ENCODE data around the gene SLC4A9.
A peak's percentile ranks its signal among the peaks of the same experiment; 100 is the strongest.
"Not testable (repeated sequence)": the region's sequence is repeated elsewhere in the genome, so short reads cannot be mapped to it uniquely, and the experiment has no call there.

Gene SLC4A9

GRCh38 chr5:140401362-140402257, 41.6 kb downstream of the SLC4A9 start, which contains the start of gene ANKHD1:
Gene ANKHD1 (plus strand): TSS chr5:140401833. CDS start chr5:140401968, 135 bp downstream.
- Histone ChIP-seq H3K4me1 (ENCODE audit: insufficient read depth, low read length) (peaks cover 16% of the 10 kb centered on the region), H2AFZ (ENCODE audit: low read depth, low read length) (peak within 1 kb of the TSS; percentile 26), H3K4me3 (ENCODE audit: low read length) (peak within 1 kb of the TSS; percentile 90), H3K9me3 (ENCODE audit: low read length) (no peaks in the 10 kb centered on the region), H3K36me3 (ENCODE audit: insufficient read depth, low read length) (peaks cover 13% of the 10 kb centered on the region), H3K27me3 (ENCODE audit: insufficient read depth, low read length) (no peaks in the 10 kb centered on the region)

- H3K9me3 ChIP-seq (ENCODE audit: low read length) = no peaks in the 10 kb centered on the region
- H2AFZ ChIP-seq (ENCODE audit: low read depth, low read length) = peak overlapping the region; percentile 26
- peak overlapping the region; percentile 90 for H3K4me3 ChIP-seq (ENCODE audit: low read length)
- peaks cover 14% of the 10 kb centered on the region for H3K36me3 ChIP-seq (ENCODE audit: insufficient read depth, low read length)
- no peaks in the 10 kb centered on the region for H3K27me3 ChIP-seq (ENCODE audit: insufficient read depth, low read length)
- peaks cover 16% of the 10 kb centered on the region for H3K4me1 ChIP-seq (ENCODE audit: insufficient read depth, low read length)
Observed at GRCh38 chr5:140402258-140403074, 42.5 kb downstream of the SLC4A9 start.

- no peaks in the 10 kb centered on the region for H3K27me3 ChIP-seq (ENCODE audit: insufficient read depth, low read length)
- peaks cover 14% of the 10 kb centered on the region for H3K36me3 ChIP-seq (ENCODE audit: insufficient read depth, low read length)
- H3K9me3 ChIP-seq (ENCODE audit: low read length) = no peaks in the 10 kb centered on the region
- no peak overlapping the region for H2AFZ ChIP-seq (ENCODE audit: low read depth, low read length)
- H3K4me1 ChIP-seq (ENCODE audit: insufficient read depth, low read length) = peaks cover 16% of the 10 kb centered on the region
- peak overlapping the region; percentile 90 for H3K4me3 ChIP-seq (ENCODE audit: low read length)
Observed at GRCh38 chr5:140403613-140404012, 43.6 kb downstream of the SLC4A9 start.

- Histone ChIP-seq H3K36me3 (ENCODE audit: insufficient read depth, low read length) (peaks cover 17% of the 10 kb centered on the region), H3K9me3 (ENCODE audit: low read length) (no peaks in the 10 kb centered on the region), H3K4me1 (ENCODE audit: insufficient read depth, low read length) (peaks cover 3% of the 10 kb centered on the region), H2AFZ (ENCODE audit: low read depth, low read length) (no peak overlapping the region), H3K4me3 (ENCODE audit: low read length) (no peak overlapping the region), H3K27me3 (ENCODE audit: insufficient read depth, low read length) (no peaks in the 10 kb centered on the region)
Observed at GRCh38 chr5:140408750-140409241, 48.8 kb downstream of the SLC4A9 start.

- no peak overlapping the region for H2AFZ ChIP-seq (ENCODE audit: low read depth, low read length)
- H3K27me3 ChIP-seq (ENCODE audit: insufficient read depth, low read length) = no peaks in the 10 kb centered on the region
- no peak overlapping the region for H3K4me3 ChIP-seq (ENCODE audit: low read length)
- H3K4me1 ChIP-seq (ENCODE audit: insufficient read depth, low read length) = no peaks in the 10 kb centered on the region
- H3K36me3 ChIP-seq (ENCODE audit: insufficient read depth, low read length) = peaks cover 5% of the 10 kb centered on the region
- no peaks in the 10 kb centered on the region for H3K9me3 ChIP-seq (ENCODE audit: low read length)
Observed at GRCh38 chr5:140413230-140413629, 53.2 kb downstream of the SLC4A9 start.

GRCh38 chr5:140417235-140417634, 57.2 kb downstream of the SLC4A9 start:
- H2AFZ ChIP-seq (ENCODE audit: low read depth, low read length) = no peak overlapping the region
- H3K4me1 ChIP-seq (ENCODE audit: insufficient read depth, low read length) = no peaks in the 10 kb centered on the region
- no peak overlapping the region for H3K4me3 ChIP-seq (ENCODE audit: low read length)
- H3K9me3 ChIP-seq (ENCODE audit: low read length) = peaks cover 2% of the 10 kb centered on the region
- H3K27me3 ChIP-seq (ENCODE audit: insufficient read depth, low read length) = no peaks in the 10 kb centered on the region
- H3K36me3 ChIP-seq (ENCODE audit: insufficient read depth, low read length) = peaks cover 8% of the 10 kb centered on the region

- no peak overlapping the region for H3K4me3 ChIP-seq (ENCODE audit: low read length)
- H3K27me3 ChIP-seq (ENCODE audit: insufficient read depth, low read length) = no peaks in the 10 kb centered on the region
- peaks cover 2% of the 10 kb centered on the region for H3K9me3 ChIP-seq (ENCODE audit: low read length)
- H2AFZ ChIP-seq (ENCODE audit: low read depth, low read length) = no peak overlapping the region
- no peaks in the 10 kb centered on the region for H3K4me1 ChIP-seq (ENCODE audit: insufficient read depth, low read length)
- H3K36me3 ChIP-seq (ENCODE audit: insufficient read depth, low read length) = peaks cover 8% of the 10 kb centered on the region
Observed at GRCh38 chr5:140418862-140419520, 59.0 kb downstream of the SLC4A9 start.

- no peaks in the 10 kb centered on the region for H3K27me3 ChIP-seq (ENCODE audit: insufficient read depth, low read length)
- peaks cover 3% of the 10 kb centered on the region for H3K9me3 ChIP-seq (ENCODE audit: low read length)
- H3K36me3 ChIP-seq (ENCODE audit: insufficient read depth, low read length) = peaks cover 7% of the 10 kb centered on the region
- H3K4me1 ChIP-seq (ENCODE audit: insufficient read depth, low read length) = no peaks in the 10 kb centered on the region
- no peak overlapping the region for H2AFZ ChIP-seq (ENCODE audit: low read depth, low read length)
- no peak overlapping the region for H3K4me3 ChIP-seq (ENCODE audit: low read length)
Observed at GRCh38 chr5:140420226-140420570, 60.2 kb downstream of the SLC4A9 start.

GRCh38 chr5:140420665-140421361, 60.8 kb downstream of the SLC4A9 start:
- H3K9me3 ChIP-seq (ENCODE audit: low read length) = peaks cover 7% of the 10 kb centered on the region
- no peaks in the 10 kb centered on the region for H3K27me3 ChIP-seq (ENCODE audit: insufficient read depth, low read length)
- H2AFZ ChIP-seq (ENCODE audit: low read depth, low read length) = no peak overlapping the region
- H3K4me3 ChIP-seq (ENCODE audit: low read length) = no peak overlapping the region
- H3K4me1 ChIP-seq (ENCODE audit: insufficient read depth, low read length) = no peaks in the 10 kb centered on the region
- peaks cover 8% of the 10 kb centered on the region for H3K36me3 ChIP-seq (ENCODE audit: insufficient read depth, low read length)

- H3K9me3 ChIP-seq (ENCODE audit: low read length); H3K36me3 ChIP-seq (ENCODE audit: insufficient read depth, low read length); H2AFZ ChIP-seq (ENCODE audit: low read depth, low read length); H3K4me3 ChIP-seq (ENCODE audit: low read length); H3K4me1 ChIP-seq (ENCODE audit: insufficient read depth, low read length); H3K27me3 ChIP-seq (ENCODE audit: insufficient read depth, low read length): not testable (repeated sequence)
Observed at GRCh38 chr5:140421375-140421774, 61.4 kb downstream of the SLC4A9 start.

- no peak overlapping the region for H2AFZ ChIP-seq (ENCODE audit: low read depth, low read length)
- no peaks in the 10 kb centered on the region for H3K4me1 ChIP-seq (ENCODE audit: insufficient read depth, low read length)
- no peak overlapping the region for H3K4me3 ChIP-seq (ENCODE audit: low read length)
- H3K9me3 ChIP-seq (ENCODE audit: low read length) = peaks cover 8% of the 10 kb centered on the region
- peaks cover 8% of the 10 kb centered on the region for H3K36me3 ChIP-seq (ENCODE audit: insufficient read depth, low read length)
- no peaks in the 10 kb centered on the region for H3K27me3 ChIP-seq (ENCODE audit: insufficient read depth, low read length)
Observed at GRCh38 chr5:140423609-140424008, 63.6 kb downstream of the SLC4A9 start.

GRCh38 chr5:140424135-140424534, 64.1 kb downstream of the SLC4A9 start:
- H3K4me3 ChIP-seq (ENCODE audit: low read length) = no peak overlapping the region
- H3K9me3 ChIP-seq (ENCODE audit: low read length) = peaks cover 8% of the 10 kb centered on the region
- H3K36me3 ChIP-seq (ENCODE audit: insufficient read depth, low read length) = peaks cover 8% of the 10 kb centered on the region
- H2AFZ ChIP-seq (ENCODE audit: low read depth, low read length) = no peak overlapping the region
- no peaks in the 10 kb centered on the region for H3K4me1 ChIP-seq (ENCODE audit: insufficient read depth, low read length)
- H3K27me3 ChIP-seq (ENCODE audit: insufficient read depth, low read length) = no peaks in the 10 kb centered on the region
